GM10266 (cell line): ENCODE measurements around the gene PCF11.
A peak's percentile ranks its signal among the peaks of the same experiment; 100 is the strongest.
"Not testable (repeated sequence)": the region's sequence is repeated elsewhere in the genome, so short reads cannot be mapped to it uniquely, and the experiment has no call there.

Experiments used
- DNase-seq: peaks from one replicate; pipeline ENCODE4 v3.0.0; 2012; ENCODE audit errors: extremely low spot score
- TF ChIP-seq, protein P1 (sequence below): IDR thresholded peaks from 2 replicates; pipeline ENCODE4 v1.5.1; 2012; ENCODE audit warnings: mild to moderate bottlenecking, low read depth; ENCODE audit not compliant: control insufficient read depth, insufficient read depth; ENCODE audit errors: missing control alignments

PCF11 gene

DNA sequence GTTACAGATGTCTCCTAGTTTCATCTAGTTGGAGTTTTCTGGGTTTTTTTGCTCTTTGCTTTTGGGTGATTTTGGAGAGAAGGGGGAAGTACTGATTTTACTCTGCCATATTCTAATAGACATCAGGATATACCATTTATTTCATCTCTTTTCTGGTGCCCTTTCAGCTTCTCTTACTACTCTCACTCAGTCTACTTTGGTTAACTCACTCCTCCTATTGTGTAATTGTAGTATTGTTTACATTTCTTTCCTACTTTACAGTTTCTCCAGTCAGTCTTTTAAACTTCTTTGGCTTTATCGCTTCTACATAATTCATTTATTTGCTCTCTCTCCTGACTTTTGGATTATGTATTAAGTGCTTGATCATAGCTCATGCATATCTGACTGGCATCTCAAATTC lies 43.1 kb downstream of the PCF11 start:
- no peak for DNase-seq
- TF ChIP-seq, protein P1, sequence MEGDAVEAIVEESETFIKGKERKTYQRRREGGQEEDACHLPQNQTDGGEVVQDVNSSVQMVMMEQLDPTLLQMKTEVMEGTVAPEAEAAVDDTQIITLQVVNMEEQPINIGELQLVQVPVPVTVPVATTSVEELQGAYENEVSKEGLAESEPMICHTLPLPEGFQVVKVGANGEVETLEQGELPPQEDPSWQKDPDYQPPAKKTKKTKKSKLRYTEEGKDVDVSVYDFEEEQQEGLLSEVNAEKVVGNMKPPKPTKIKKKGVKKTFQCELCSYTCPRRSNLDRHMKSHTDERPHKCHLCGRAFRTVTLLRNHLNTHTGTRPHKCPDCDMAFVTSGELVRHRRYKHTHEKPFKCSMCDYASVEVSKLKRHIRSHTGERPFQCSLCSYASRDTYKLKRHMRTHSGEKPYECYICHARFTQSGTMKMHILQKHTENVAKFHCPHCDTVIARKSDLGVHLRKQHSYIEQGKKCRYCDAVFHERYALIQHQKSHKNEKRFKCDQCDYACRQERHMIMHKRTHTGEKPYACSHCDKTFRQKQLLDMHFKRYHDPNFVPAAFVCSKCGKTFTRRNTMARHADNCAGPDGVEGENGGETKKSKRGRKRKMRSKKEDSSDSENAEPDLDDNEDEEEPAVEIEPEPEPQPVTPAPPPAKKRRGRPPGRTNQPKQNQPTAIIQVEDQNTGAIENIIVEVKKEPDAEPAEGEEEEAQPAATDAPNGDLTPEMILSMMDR = no peak

DNA sequence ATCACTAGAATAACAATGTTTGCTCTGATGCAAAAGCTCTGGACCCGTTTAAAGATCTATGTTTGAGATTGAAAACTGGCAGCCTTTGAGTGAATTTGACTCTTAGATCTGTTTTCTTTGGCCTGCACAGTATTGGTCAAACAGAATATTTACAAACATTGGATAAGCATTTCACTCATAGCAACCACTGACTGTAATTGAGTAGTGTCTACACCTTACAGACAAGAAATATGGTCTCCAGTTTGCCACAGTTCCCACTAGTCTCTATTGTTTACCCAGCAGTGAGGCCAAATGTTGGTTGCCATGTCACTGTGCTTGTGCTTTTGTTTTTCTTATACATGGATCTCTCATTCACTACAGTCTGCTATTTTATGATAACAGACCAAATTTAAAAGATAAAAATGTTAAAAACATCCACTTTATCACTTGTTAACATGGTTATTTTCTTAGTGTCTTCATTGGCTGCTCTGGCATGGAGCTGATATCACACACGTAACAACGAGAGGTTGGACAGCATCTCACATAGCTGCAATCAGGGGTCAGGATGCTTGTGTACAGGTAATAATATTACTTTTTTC lies 48.8 kb downstream of the PCF11 start:
- DNase-seq = no peak
- TF ChIP-seq, protein P1 = no peak

DNA sequence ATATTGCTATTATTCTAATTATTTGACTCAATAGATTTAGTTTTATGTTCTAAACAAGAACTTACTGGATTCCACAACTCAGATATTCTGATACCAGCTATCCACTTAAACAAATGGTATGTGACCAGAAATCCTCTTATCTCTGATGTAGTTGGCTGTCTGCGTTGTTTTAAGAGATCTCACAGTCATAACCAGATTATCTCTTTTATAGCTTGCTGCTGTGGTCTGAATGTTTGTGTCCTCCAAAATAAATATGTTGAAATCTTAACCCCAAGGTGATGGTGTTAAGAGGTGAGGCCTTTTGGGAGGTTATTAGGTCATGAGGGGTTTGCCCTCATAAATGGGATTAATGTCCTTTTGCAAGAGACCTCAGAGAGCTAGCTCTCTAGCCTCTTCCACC lies 49.3 kb downstream of the PCF11 start:
- no peak for DNase-seq
- TF ChIP-seq, protein P1 = no peak

DNA sequence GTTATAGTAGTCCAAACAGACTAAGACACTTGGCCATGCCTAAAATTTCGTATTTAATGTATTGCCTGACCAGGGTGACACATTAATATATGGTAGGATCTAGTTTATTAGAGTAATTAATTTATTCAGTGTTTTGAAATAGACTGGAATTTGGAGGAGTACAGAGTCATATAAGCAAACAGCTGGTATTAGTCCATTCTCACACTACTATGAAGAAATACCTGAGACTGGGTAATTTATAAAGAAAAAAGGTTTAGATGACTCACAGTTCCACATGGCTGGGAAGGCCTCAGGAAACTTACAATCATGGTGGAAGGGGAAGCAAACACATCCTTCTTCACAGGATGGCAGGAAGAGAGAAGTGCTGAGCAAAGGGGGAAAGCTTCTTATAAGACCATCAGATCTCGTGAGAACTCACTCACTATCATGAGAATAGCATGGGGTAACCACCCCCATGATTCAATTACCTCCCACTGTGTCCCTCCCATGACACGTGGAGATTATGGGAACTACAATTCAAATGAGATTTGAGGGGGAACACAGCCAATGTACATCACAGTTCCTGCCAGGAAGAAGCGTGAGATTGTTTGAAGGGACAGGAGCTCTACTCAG lies 49.9 kb downstream of the PCF11 start:
- DNase-seq = not testable (repeated sequence)

DNA sequence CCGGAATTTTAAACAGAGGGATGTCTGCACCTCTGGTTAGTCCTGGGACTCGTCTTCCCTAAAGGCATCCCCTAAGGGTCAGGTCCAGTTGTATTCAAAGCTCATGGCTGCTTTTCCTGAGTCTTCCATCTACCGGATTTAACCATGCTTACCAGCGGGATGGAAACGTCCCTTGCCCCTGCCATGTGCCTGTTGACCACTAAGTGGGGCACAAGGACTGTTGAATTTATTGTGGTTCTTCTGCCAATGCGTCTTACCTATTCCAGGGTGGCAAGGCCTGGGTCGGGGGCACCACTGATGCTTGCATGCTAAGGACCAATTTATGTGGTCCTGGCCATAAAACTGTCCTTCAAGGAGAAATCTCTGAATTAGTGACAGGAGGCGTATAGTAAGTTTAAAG lies 62.2 kb downstream of the PCF11 start:
- DNase-seq = no peak
- TF ChIP-seq, protein P1 = peak; percentile 22

DNA sequence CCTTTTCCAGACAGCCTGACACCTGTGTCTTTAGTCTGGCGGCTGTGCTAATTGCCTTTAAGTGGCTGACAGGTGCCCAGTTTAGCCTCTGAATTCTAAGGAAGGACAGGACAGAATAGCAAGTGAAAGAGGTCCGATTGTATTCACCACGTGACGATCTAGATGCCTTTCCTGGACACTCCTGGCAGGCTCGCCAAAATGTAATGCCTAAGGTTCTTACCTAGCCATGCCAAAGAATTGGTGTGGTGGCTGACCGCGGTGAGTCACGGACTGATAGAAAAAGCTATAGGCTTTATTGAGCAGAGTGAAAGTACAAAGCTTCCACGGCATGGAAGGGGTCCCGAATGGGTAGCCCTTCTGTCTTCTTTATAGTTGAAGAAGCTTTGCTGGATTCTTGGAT lies 63.3 kb downstream of the PCF11 start:
- no peak for DNase-seq

DNA sequence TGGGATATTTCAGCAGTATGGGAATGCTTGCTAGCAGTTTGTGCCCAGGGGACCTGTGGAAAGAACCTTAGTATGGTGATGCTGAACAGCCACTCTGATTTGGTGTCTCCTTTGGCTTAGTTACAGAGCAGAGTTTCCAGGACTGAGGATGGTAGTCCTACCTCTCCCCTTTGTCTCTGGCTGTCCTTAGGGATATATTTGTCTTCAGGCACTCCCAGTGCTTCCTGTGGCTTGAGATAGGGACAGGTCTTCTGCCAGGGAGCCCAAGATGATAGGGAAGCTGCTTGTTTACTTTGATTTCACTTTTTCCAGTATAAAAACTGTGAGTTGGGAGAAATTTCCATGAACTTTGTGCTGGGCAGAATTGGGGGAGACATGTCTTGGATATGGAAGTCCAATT lies 64.8 kb downstream of the PCF11 start:
- DNase-seq = no peak
- TF ChIP-seq, protein P1 = no peak

More for the DNA sequence above, 63.3 kb downstream of the PCF11 start:
- TF ChIP-seq, protein P1 = no peak
